ENCODE measurements around the gene FICD.
A peak's percentile ranks its signal among the peaks of the same experiment; 100 is the strongest.

The FICD gene

DNA sequence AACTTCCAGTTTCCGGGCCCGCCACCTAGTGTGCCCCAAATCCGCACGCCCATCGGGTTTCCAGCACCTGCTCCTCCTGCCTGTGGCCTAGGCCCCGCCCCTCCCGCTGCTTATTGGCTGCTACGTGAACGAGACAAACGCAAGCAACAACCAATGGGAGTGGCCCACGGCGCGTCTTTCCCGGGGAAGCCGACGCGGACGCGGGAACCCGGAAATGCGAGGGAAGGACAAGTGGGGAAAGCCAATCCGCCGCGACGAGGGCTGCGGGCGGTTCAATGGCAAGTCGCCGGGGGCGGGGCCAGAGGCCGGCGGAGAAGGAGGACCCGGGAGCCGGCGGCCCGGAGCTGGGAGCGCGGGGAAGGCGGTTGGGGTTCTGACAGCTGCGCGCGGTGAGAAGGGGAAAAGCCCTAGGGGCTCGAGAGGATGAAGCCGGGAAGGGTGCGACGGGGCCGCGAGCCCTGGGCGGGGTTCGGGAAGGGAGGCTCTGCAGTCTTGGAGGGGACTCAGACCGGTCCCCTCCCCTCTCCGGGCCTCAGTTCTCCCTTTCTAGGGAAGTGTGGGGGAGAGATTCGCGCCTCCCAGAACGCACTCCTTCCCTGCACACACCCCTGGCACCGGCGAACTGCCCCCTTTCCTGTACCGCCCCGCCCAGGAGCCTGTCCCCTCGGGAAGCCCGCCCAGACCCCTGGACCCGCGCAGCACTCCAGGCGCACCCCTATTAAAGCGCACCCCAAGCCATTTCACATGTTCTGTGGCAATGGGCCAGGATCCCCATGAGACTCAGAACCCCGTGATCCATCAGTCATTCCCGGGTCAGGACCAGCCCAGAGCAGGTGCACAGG, at the start of gene FICD:
Gene FICD (plus strand): TSS at position 305 of the 842 bp plus-strand sequence. CDS start 1,696 bp downstream, outside the sequence.
- no peaks in the 10 kb centered on the region for H3K27me3 Mint-ChIP-seq (ENCODE audit: low read depth)
- no peaks in the 10 kb centered on the region for H3K9me3 Mint-ChIP-seq
- peaks cover 13% of the 10 kb centered on the region for H3K4me1 Mint-ChIP-seq
- H3K4me3 Mint-ChIP-seq: peak within 1 kb of the TSS; percentile 90 to 96 (median 94)
- H3K27ac Mint-ChIP-seq: peak within 1 kb of the TSS in 1 of 3 experiments; percentile 32
- TF ChIP-seq, protein P1, sequence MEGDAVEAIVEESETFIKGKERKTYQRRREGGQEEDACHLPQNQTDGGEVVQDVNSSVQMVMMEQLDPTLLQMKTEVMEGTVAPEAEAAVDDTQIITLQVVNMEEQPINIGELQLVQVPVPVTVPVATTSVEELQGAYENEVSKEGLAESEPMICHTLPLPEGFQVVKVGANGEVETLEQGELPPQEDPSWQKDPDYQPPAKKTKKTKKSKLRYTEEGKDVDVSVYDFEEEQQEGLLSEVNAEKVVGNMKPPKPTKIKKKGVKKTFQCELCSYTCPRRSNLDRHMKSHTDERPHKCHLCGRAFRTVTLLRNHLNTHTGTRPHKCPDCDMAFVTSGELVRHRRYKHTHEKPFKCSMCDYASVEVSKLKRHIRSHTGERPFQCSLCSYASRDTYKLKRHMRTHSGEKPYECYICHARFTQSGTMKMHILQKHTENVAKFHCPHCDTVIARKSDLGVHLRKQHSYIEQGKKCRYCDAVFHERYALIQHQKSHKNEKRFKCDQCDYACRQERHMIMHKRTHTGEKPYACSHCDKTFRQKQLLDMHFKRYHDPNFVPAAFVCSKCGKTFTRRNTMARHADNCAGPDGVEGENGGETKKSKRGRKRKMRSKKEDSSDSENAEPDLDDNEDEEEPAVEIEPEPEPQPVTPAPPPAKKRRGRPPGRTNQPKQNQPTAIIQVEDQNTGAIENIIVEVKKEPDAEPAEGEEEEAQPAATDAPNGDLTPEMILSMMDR (IDR thresholded peaks at IDR 0.05; ENCODE audit: unreplicated experiment in 3 of 3): no peak
- H3K36me3 Mint-ChIP-seq (ENCODE audit: low read depth): peaks cover 17% of the 10 kb centered on the region

DNA sequence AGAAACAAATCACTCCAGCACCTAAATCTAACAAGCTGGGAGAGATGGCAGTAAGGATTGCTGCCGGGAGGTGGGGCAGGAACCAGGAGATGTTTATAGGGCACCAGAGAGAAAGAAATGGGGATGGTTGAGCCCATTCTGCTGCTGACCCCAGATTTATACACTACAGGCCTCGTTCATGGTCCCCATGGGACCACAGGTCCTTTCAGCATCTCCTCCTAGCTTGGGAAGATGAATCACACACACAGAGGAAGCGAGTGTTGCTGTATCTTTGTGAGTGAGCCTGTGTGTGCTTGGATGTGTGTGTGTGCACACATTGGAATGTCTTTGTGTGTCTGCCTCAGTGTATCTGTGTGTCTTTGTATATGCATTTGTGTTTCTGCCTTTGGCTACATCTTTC, 49.7 kb upstream of the FICD start:
- no peak overlapping the region for H3K4me3 Mint-ChIP-seq
- H3K27me3 Mint-ChIP-seq (ENCODE audit: low read depth): peaks cover 27% of the 10 kb centered on the region
- H3K27ac Mint-ChIP-seq: no peak overlapping the region
- TF ChIP-seq, protein P1 (IDR thresholded peaks at IDR 0.05; ENCODE audit: unreplicated experiment in 3 of 3): no peak
- H3K4me1 Mint-ChIP-seq: peaks cover 4% of the 10 kb centered on the region
- no peaks in the 10 kb centered on the region for H3K9me3 Mint-ChIP-seq
- no peaks in the 10 kb centered on the region for H3K36me3 Mint-ChIP-seq (ENCODE audit: low read depth)

DNA sequence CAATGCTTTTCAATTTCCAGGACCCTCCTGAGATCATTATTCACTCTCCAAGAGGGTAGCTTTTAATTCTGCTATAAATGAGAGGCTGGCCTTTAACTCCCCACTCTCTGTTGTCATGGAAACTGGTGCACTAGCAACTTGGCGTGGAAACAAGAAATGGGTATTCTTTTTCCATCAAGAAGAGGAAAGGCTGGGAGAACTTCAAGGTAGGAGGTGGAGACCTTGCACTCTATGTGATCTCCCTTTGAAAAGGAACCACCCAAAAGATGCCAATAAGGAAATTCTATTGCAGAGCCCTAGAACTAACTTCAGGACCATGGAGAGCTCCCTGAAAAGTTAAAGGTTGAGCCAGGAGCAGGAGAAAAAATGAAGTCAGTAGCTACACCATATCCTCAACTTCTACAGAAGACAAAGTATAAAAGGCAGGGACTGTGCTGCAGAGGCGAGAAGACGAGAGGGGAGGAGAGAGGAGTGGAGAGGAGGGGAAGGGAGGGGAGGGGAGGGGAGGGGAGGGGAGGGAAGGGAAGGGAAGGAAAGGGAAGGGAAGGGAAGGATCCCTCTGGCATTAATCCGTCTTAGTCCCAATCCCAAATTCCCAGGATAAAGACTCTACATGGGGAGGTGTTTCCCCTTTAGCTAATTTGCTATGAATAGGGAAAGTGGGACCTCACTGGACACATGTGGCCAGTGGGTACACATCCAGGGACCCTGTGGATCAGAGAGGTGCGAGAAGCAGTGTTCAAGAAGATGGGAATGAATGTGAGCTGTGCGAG, 46.7 kb upstream of the FICD start:
- no peaks in the 10 kb centered on the region for H3K4me1 Mint-ChIP-seq
- no peak overlapping the region for H3K4me3 Mint-ChIP-seq
- no peaks in the 10 kb centered on the region for H3K9me3 Mint-ChIP-seq
- H3K27me3 Mint-ChIP-seq (ENCODE audit: low read depth): peaks cover 28% of the 10 kb centered on the region
- H3K27ac Mint-ChIP-seq: no peak overlapping the region
- H3K36me3 Mint-ChIP-seq (ENCODE audit: low read depth): no peaks in the 10 kb centered on the region
- TF ChIP-seq, protein P1 (IDR thresholded peaks at IDR 0.05; ENCODE audit: unreplicated experiment in 3 of 3): no peak

DNA sequence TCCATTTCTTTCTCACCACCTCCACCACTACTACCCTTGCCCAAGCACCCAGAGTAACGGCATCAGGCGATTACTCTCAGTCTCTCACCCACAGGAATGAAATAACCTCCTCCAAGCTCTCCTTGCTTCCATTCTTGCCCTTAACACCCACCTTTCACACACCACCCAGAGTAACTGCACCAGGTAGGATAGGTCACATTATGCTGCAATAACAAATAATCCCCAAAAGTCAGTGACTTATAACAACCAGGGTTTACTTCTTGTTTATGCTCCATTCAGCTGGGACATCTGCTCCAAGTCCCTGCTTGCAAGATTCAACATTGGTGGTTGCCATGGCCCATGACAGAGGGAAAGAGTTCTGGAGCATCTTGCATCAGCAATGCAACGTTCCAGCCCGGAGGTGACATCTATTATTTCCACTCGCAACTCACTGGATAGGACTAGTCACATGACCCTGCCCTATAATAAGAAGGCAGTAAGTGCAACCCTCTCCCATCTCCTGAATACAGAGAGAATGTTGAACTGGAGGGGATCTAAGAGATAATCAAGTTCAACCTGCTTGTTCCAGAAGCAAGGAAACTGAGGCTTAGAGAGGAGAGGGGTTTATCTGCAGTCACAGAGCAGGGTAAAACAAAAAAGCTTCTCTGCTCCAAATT, 41.5 kb upstream of the FICD start:
- H3K36me3 Mint-ChIP-seq (ENCODE audit: low read depth): no peaks in the 10 kb centered on the region
- H3K27ac Mint-ChIP-seq: no peak overlapping the region
- no peaks in the 10 kb centered on the region for H3K4me1 Mint-ChIP-seq
- H3K27me3 Mint-ChIP-seq (ENCODE audit: low read depth): peaks cover 33% of the 10 kb centered on the region
- no peak overlapping the region for H3K4me3 Mint-ChIP-seq
- no peaks in the 10 kb centered on the region for H3K9me3 Mint-ChIP-seq
- TF ChIP-seq, protein P1 (IDR thresholded peaks at IDR 0.05; ENCODE audit: unreplicated experiment in 3 of 3): no peak

DNA sequence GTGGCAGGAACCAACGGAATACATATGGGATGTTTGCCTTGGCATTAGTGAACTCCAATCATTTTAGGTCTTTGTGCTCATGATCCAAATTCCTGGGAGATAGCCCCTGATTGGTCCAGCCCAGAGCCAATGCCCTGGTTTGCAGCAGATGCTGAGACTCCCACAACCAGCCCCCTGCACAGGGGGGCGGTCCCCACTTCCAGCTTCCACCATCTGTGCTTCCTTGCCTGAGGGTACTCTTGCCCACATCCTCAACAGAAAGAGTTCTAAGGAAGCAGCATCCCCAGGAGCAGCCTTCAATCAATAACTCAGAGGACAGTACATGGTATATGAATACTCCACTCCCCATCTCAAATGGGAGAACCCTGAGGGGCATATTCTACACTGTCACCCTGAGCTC, 39.7 kb upstream of the FICD start:
- TF ChIP-seq, protein P1 (IDR thresholded peaks at IDR 0.05; ENCODE audit: unreplicated experiment in 3 of 3): no peak
- H3K27me3 Mint-ChIP-seq (ENCODE audit: low read depth): peaks cover 33% of the 10 kb centered on the region
- no peak overlapping the region for H3K27ac Mint-ChIP-seq
- no peaks in the 10 kb centered on the region for H3K4me1 Mint-ChIP-seq
- H3K9me3 Mint-ChIP-seq: no peaks in the 10 kb centered on the region
- no peaks in the 10 kb centered on the region for H3K36me3 Mint-ChIP-seq (ENCODE audit: low read depth)
- H3K4me3 Mint-ChIP-seq: no peak overlapping the region

Data from nephron (organoid).